ENCODE data around the gene RBM34. TPM values are rescaled to one million over a fixed set of nuclear protein-coding genes. Genes with fewer than 3 reads are reported as not detected.

Gene RBM34
- total and polyA plus RNA-seq, 9 donors, result 24.5 to 62.1 (median 56.1) TPM

- 87 to 90% (median 89%) methylated on average over 11 of the region's 11 CpGs for WGBS, 3 donors
- TF ChIP-seq EP300 (IDR thresholded peaks at IDR 0.05), result no peak
- Histone ChIP-seq H3K4me1 (ENCODE audit: insufficient read depth) (peaks cover 3% of the 10 kb centered on the region), H3K36me3 (no peaks in the 10 kb centered on the region), H3K27me3 (no peaks in the 10 kb centered on the region), H3K27ac (no peak overlapping the region), H3K9me3 (no peaks in the 10 kb centered on the region), H3K4me3 (no peak overlapping the region)
- DNase-seq, result no peak
- intact Hi-C loops (cut with DNase I), result loop anchor here in 1 of 4 donors (10.0 kb wide), 1 partner anchor 316 kb away; no protein-coding TSS in a partner anchor
Measured at GRCh38 chr1:235108876-235109275, 52.2 kb downstream of the RBM34 start.

- no peak overlapping the region for H3K4me3 ChIP-seq
- DNase-seq, result no peak
- H3K36me3 ChIP-seq, result no peaks in the 10 kb centered on the region
- intact Hi-C loops (cut with DNase I), result loop anchor here in 1 of 4 donors (10.0 kb wide), 1 partner anchor 317 kb away; no protein-coding TSS in a partner anchor
- no peaks in the 10 kb centered on the region for H3K27me3 ChIP-seq
- H3K4me1 ChIP-seq (ENCODE audit: insufficient read depth), result peaks cover 3% of the 10 kb centered on the region
- H3K9me3 ChIP-seq, result no peaks in the 10 kb centered on the region
- 100% methylated on average over 1 of the region's 1 CpG for WGBS, 3 donors
- TF ChIP-seq EP300 (IDR thresholded peaks at IDR 0.05) (no peak), POLR2A (IDR thresholded peaks at IDR 0.05) (no peak), CTCF (IDR thresholded peaks at IDR 0.05) (no peak)
- H3K27ac ChIP-seq, result no peak overlapping the region
Measured at GRCh38 chr1:235108185-235108593, 52.9 kb downstream of the RBM34 start.

- intact Hi-C loops (cut with DNase I), result loop anchor here in 1 of 4 donors (10.0 kb wide), 1 partner anchor 317 kb away; no protein-coding TSS in a partner anchor
Measured at GRCh38 chr1:235107368-235108184, 53.5 kb downstream of the RBM34 start.

GRCh38 chr1:235106457-235106856 lies 54.6 kb downstream of the RBM34 start:
- no peaks in the 10 kb centered on the region for H3K27me3 ChIP-seq
- H3K36me3 ChIP-seq, result no peaks in the 10 kb centered on the region
- no peak for TF ChIP-seq EP300 (IDR thresholded peaks at IDR 0.05)
- TF ChIP-seq POLR2A (IDR thresholded peaks at IDR 0.05), result no peak
- TF ChIP-seq CTCF (IDR thresholded peaks at IDR 0.05), result no peak
- DNase-seq, result no peak
- no peak overlapping the region for H3K27ac ChIP-seq
- no peak overlapping the region for H3K4me3 ChIP-seq
- 85 to 93% (median 91%) methylated on average over 4 of the region's 4 CpGs for WGBS, 3 donors
- H3K4me1 ChIP-seq (ENCODE audit: insufficient read depth), result peaks cover 3% of the 10 kb centered on the region
- intact Hi-C loops (cut with DNase I), result loop anchor here in 1 of 4 donors (10.0 kb wide), 1 partner anchor 318 kb away; no protein-coding TSS in a partner anchor
- no peaks in the 10 kb centered on the region for H3K9me3 ChIP-seq

More at GRCh38 chr1:235107368-235108184, 53.5 kb downstream of the RBM34 start:
- H3K36me3 ChIP-seq, result no peaks in the 10 kb centered on the region
- H3K27me3 ChIP-seq, result no peaks in the 10 kb centered on the region
- no peak overlapping the region for H3K27ac ChIP-seq
- WGBS, 3 donors, result 86 to 89% (median 87%) methylated on average over 16 of the region's 16 CpGs
- TF ChIP-seq EP300 (IDR thresholded peaks at IDR 0.05), result no peak
- no peak for TF ChIP-seq POLR2A (IDR thresholded peaks at IDR 0.05)
- no peak for TF ChIP-seq CTCF (IDR thresholded peaks at IDR 0.05)
- peaks cover 3% of the 10 kb centered on the region for H3K4me1 ChIP-seq (ENCODE audit: insufficient read depth)
- H3K9me3 ChIP-seq, result no peaks in the 10 kb centered on the region
- DNase-seq, result no peak
- no peak overlapping the region for H3K4me3 ChIP-seq
